ENCODE measurements around the gene PAIP2B.

Gene PAIP2B

GRCh38 chr2:71150082-71150816, 76.7 kb downstream of the PAIP2B start:
- no peak for DNase-seq

GRCh38 chr2:71148506-71149063, 78.3 kb downstream of the PAIP2B start:
- no peak for DNase-seq

GRCh38 chr2:71143782-71144181, 83.1 kb downstream of the PAIP2B start:
- no peak for DNase-seq

- DNase-seq = no peak
These were observed 90.7 kb downstream of the PAIP2B start for GRCh38 chr2:71136174-71136573.

GRCh38 chr2:71133603-71134002, 93.3 kb downstream of the PAIP2B start:
- no peak for DNase-seq
